AG04449 (cell line): ENCODE data around the gene TXNRD2.

Experiments used
- CTCF ChIA-PET: fragments of 350-600 bp; formaldehyde crosslinking; extraction: SDS; loops from one replicate; lab custom pipeline; 2021; ENCODE audit warnings: antibody characterized with exemption; lab: Yijun Ruan, JAX
- POLR2A ChIA-PET: fragments of 400-600, 350-600 bp; formaldehyde crosslinking; extraction: SDS; loops from one replicate; lab custom pipeline; 2020; ENCODE audit warnings: antibody characterized with exemption, inconsistent platforms; lab: Yijun Ruan, JAX
- DNase-seq: peaks from one replicate; pipeline ENCODE4 v3.0.0-alpha.2; 2010; ENCODE audit warnings: low read depth, low spot score
- H3K4me3 ChIP-seq: 2 replicates; pipeline ENCODE4 v1.5.1; 2011; ENCODE audit warnings: low read depth, mild to moderate bottlenecking, control low read depth, low read length
- CTCF ChIP-seq: IDR thresholded peaks from one replicate; pipeline ENCODE4 v1.5.1; 2011; ENCODE audit warnings: mild to moderate bottlenecking, moderate library complexity, low read length, control low read depth, inconsistent platforms; ENCODE audit not compliant: insufficient read depth; ENCODE audit errors: missing control alignments

Gene TXNRD2

GRCh38 chr22:19889951-19890350, 51.7 kb downstream of the TXNRD2 start:
- no peak for TF ChIP-seq CTCF
- POLR2A ChIA-PET = interaction anchor here (2.2 kb wide), 1 partner anchor 9 kb away, joined by 7 read pairs; no protein-coding TSS in a partner anchor
- no peak for DNase-seq
- CTCF ChIA-PET = interaction anchor here (4.5 to 9.2 kb wide), 2 partner anchors 20 to 159 kb away, joined by 17 to 58 read pairs; no protein-coding TSS in a partner anchor
- no peak overlapping the region for H3K4me3 ChIP-seq

GRCh38 chr22:19888131-19888746, 53.4 kb downstream of the TXNRD2 start:
- CTCF ChIA-PET = interaction anchor here (9.2 kb wide), 1 partner anchor 158 kb away, joined by 58 read pairs; no protein-coding TSS in a partner anchor
- no peak overlapping the region for H3K4me3 ChIP-seq
- no peak for TF ChIP-seq CTCF
- no peak for DNase-seq
- POLR2A ChIA-PET = no interaction called here

- DNase-seq = no peak
- no peak for TF ChIP-seq CTCF
- CTCF ChIA-PET = interaction anchor here (2.0 to 9.2 kb wide), 2 partner anchors 23 to 157 kb away, joined by 12 to 58 read pairs; no protein-coding TSS in a partner anchor
- H3K4me3 ChIP-seq = no peak overlapping the region
- POLR2A ChIA-PET = no interaction called here
These were observed 54.2 kb downstream of the TXNRD2 start for GRCh38 chr22:19887256-19887985.

- no peak for TF ChIP-seq CTCF
- no peak for DNase-seq
- ChIA-PET POLR2A (no interaction called here), CTCF (interaction anchor here (2.0 to 9.2 kb wide), 2 partner anchors 24 to 156 kb away, joined by 12 to 58 read pairs; no protein-coding TSS in a partner anchor)
- no peak overlapping the region for H3K4me3 ChIP-seq
These were observed 54.9 kb downstream of the TXNRD2 start for GRCh38 chr22:19886605-19887255.

- CTCF ChIA-PET = interaction anchor here (2.0 to 9.2 kb wide), 2 partner anchors 24 to 155 kb away, joined by 12 to 58 read pairs; no protein-coding TSS in a partner anchor
These were observed 55.6 kb downstream of the TXNRD2 start for GRCh38 chr22:19885841-19886592.

More at GRCh38 chr22:19885841-19886592, 55.6 kb downstream of the TXNRD2 start:
- no peak for DNase-seq
- POLR2A ChIA-PET = no interaction called here
- no peak overlapping the region for H3K4me3 ChIP-seq
- no peak for TF ChIP-seq CTCF
